CD4-positive, alpha-beta T cell treated with Interleukin-1 beta for 1 hour (primary cell): ENCODE data around the gene HAPSTR1.

Experiments used
- DNase-seq, 2 donors: peaks; one replicate each; pipeline ENCODE4 v3.0.0-alpha.2; 2020 to 2022

Gene HAPSTR1

GRCh38 chr16:9124444-9124843 lies 33.0 kb downstream of the HAPSTR1 start:
- no peak for DNase-seq

DNA sequence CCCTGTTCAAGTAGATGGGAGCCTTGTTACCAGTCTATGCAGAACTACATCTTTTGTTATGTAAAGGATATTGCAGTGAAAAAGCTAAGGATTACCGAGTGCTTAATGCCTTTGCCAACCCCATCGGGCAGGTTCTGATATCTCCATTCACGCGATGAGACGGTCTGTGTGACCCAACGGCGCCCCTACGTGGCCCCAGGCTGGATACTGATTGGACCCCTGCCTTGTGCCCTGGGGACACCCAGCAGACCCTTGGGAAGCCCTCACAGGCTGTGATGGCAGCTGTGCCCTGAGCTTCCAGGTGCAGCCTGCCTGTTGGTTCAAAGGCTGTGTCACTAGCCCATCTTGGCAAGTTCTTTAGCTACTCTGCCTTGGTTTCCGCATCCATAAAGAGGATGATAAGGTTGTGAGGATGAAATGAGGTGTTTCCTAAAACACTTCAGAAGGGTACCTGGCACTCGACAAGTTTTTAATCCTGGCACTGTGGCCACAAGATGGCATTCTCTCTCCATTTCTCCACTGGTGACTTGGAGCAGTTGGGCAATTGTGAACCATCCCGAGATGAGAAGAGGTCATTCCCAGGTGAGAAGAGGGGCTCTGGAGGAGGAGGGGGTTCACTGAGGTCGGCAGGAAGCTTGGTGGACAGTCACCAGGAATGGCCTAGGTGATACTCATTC lies 33.6 kb downstream of the HAPSTR1 start:
- DNase-seq = no peak

GRCh38 chr16:9125658-9126505 lies 34.4 kb downstream of the HAPSTR1 start:
- peak in 1 of 2 donors; percentile 24 for DNase-seq

GRCh38 chr16:9126609-9127008 lies 35.2 kb downstream of the HAPSTR1 start:
- no peak for DNase-seq

GRCh38 chr16:9128346-9129342 lies 37.2 kb downstream of the HAPSTR1 start:
- DNase-seq = no peak

GRCh38 chr16:9134306-9134705 lies 42.9 kb downstream of the HAPSTR1 start:
- no peak for DNase-seq

DNA sequence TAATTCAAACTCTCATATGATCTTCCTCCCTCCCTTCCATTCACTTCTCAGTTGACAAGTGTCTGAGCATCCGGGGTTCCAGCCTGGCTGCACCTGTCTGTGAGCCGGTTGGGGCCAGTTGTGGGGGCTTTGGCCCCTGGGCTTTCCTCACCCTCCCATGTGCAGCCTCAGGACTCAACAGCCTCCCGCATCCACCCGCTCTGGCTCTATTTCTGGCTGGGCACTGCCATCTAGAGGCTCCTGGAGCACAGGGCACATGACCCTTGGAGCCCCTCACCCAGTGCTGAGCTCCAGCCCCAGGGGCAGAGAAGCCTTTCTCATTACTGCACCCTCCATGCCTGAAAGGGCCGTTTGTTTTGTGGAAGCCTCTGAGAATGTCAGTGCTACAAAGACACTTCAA lies 43.3 kb downstream of the HAPSTR1 start:
- DNase-seq = peak; percentile 65 to 67

GRCh38 chr16:9135797-9136196 lies 44.4 kb downstream of the HAPSTR1 start:
- DNase-seq = no peak

GRCh38 chr16:9136596-9136995 lies 45.2 kb downstream of the HAPSTR1 start:
- no peak for DNase-seq

GRCh38 chr16:9138021-9138680 lies 46.7 kb downstream of the HAPSTR1 start:
- DNase-seq = no peak

- DNase-seq = peak; percentile 64 to 66
Observed at GRCh38 chr16:9138731-9139501, 47.5 kb downstream of the HAPSTR1 start.

- no peak for DNase-seq
Observed at GRCh38 chr16:9139965-9140364, 48.5 kb downstream of the HAPSTR1 start.
